Activated CD4-positive, alpha-beta T cell treated with anti-CD3 and anti-CD28 coated beads, Interleukin-2, amount 10 ng/mL, durations not matched to agents 7 days and 5 days (primary cell): ENCODE results near the gene KDM4E. TPM values are rescaled to one million over a fixed set of nuclear protein-coding genes. Genes with fewer than 3 reads are reported as not detected.

Experiments used
- total RNA-seq, 2 experiments: library from RNA; stranded (reverse); gene quantifications; one replicate each; pipeline ENCODE4 v1.2.3, GENCODE V29; 2021

KDM4E gene
- total RNA-seq, 2 experiments from 2014 or later: not detected

Other genes starting within 250 kb of the KDM4E start
- 10 to 100 TPM; 73.1 to 77.2 TPM for gene CWC15, start 51.7 kb upstream of the KDM4E start, total RNA-seq
- gene KDM4D, start 51.5 kb upstream of the KDM4E start, total RNA-seq: 1 to 10 TPM in 1 of 2 experiments, under 1 TPM in 1; 0.84 to 1.0 TPM
- gene KDM4F, start 24.2 kb downstream of the KDM4E start, total RNA-seq: not detected
- gene SRSF8, start 41.7 kb downstream of the KDM4E start, total RNA-seq: 10 to 100 TPM; 31.5 to 37.2 TPM
- gene ENDOD1, start 64.6 kb downstream of the KDM4E start, total RNA-seq: 10 to 100 TPM; 15.8 to 16.8 TPM
- gene SESN3, start 205.9 kb downstream of the KDM4E start, total RNA-seq: 10 to 100 TPM; 47.6 to 50.6 TPM